Thyroid gland (tissue), 4 donors: ENCODE results near the gene HOXB7. TPM values are rescaled to one million over a fixed set of nuclear protein-coding genes. Genes with fewer than 3 reads are reported as not detected.

Experiments
- DNase-seq, 2 donors: peaks; one replicate each; pipeline ENCODE4 v3.0.0-alpha.2; 2019
- H3K27ac ChIP-seq, 3 donors: fragments of 200-600 bp; sonication (generic); 1 replicate in 2 of 3; 2 replicates in 1 of 3; pipeline ENCODE4 v1.5.1; 2016 to 2019; ENCODE audit warnings: mild to moderate bottlenecking in 1 of 3, moderate library complexity in 1 of 3
- H3K27me3 ChIP-seq: fragments of 200-600 bp; sonication (generic); one replicate; pipeline ENCODE4 v1.5.1; 2019
- H3K36me3 ChIP-seq, 2 donors: fragments of 200-600 bp; sonication (generic); one replicate each; pipeline ENCODE4 v1.5.1; 2016 to 2019
- H3K4me1 ChIP-seq, 2 donors: fragments of 200-600 bp; sonication (generic); one replicate each; pipeline ENCODE4 v1.5.1; 2017 to 2019
- H3K4me3 ChIP-seq, 3 donors: fragments of 200-600 bp; sonication (generic); replicated peaks in 1 of 3; 1 replicate in 2 of 3; 2 replicates in 1 of 3; pipeline ENCODE4 v1.5.1; 2016; ENCODE audit warnings: mild to moderate bottlenecking in 1 of 3
- H3K9me3 ChIP-seq: fragments of 200-600 bp; sonication (generic); one replicate; pipeline ENCODE4 v1.5.1; 2017
- POLR2A ChIP-seq, 2 donors: fragments of 450-650 bp; IDR thresholded peaks; one replicate each; pipeline ENCODE4 v1.6.1; 2017; ENCODE audit warnings: antibody characterized with exemption in 2 of 2, mild to moderate bottlenecking in 2 of 2, moderate library complexity in 1 of 2
- WGBS, 2 donors: methylation state at CpG; one replicate each; pipeline ENCODE4 v1.1.5; 2017; 5-methylcytosine and 5-hydroxymethylcytosine counted together
- intact Hi-C: fragments of 100-400 bp; cut with DNase I; formaldehyde crosslinking; loops from one replicate; pipeline ENCODE4 v1.15.1; 2023
- total RNA-seq, 4 donors: library from RNA; depleted of rRNA; stranded (reverse); fragments of >200 nt; gene quantifications; one replicate each; pipeline ENCODE4 v1.2.3, GENCODE V29; 2016
- TF ChIP-seq, protein P1 (sequence below), 6 experiments: fragments of 200-600 bp in 3 of 6; fragments of 450-650 bp in 3 of 6; sonication (generic) in 3 of 6; IDR thresholded peaks; one replicate each; pipeline ENCODE4 v1.5.1; 2016 to 2019; ENCODE audit warnings: antibody characterized with exemption in 6 of 6, mild to moderate bottlenecking in 2 of 6, inconsistent platforms in 1 of 6, moderate library complexity in 1 of 6

The HOXB7 gene
- total RNA-seq, 4 donors from 2014 or later: 1.0 to 2.8 (median 1.3) TPM; not detected in 1

- H3K27me3 ChIP-seq: peaks cover 77% of the 10 kb centered on the region
- no peaks in the 10 kb centered on the region for H3K9me3 ChIP-seq
- intact Hi-C loops: no loop called here
- WGBS, 2 donors: 10 to 23% methylated on average over 5 of the region's 5 CpGs
- no peaks in the 10 kb centered on the region for H3K36me3 ChIP-seq
- no peak overlapping the region for H3K4me3 ChIP-seq
- no peak for DNase-seq
- H3K4me1 ChIP-seq: peaks cover 14 to 20% of the 10 kb centered on the region in 2 donors
- H3K27ac ChIP-seq: no peak overlapping the region
- no peak for TF ChIP-seq POLR2A (IDR thresholded peaks at IDR 0.05)
- TF ChIP-seq, protein P1, sequence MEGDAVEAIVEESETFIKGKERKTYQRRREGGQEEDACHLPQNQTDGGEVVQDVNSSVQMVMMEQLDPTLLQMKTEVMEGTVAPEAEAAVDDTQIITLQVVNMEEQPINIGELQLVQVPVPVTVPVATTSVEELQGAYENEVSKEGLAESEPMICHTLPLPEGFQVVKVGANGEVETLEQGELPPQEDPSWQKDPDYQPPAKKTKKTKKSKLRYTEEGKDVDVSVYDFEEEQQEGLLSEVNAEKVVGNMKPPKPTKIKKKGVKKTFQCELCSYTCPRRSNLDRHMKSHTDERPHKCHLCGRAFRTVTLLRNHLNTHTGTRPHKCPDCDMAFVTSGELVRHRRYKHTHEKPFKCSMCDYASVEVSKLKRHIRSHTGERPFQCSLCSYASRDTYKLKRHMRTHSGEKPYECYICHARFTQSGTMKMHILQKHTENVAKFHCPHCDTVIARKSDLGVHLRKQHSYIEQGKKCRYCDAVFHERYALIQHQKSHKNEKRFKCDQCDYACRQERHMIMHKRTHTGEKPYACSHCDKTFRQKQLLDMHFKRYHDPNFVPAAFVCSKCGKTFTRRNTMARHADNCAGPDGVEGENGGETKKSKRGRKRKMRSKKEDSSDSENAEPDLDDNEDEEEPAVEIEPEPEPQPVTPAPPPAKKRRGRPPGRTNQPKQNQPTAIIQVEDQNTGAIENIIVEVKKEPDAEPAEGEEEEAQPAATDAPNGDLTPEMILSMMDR (IDR thresholded peaks at IDR 0.05): no peak
Observed at GRCh38 chr17:48628649-48629410, 18.0 kb upstream of the HOXB7 start.

- H3K36me3 ChIP-seq: no peaks in the 10 kb centered on the region
- H3K4me3 ChIP-seq: no peak overlapping the region
- no peaks in the 10 kb centered on the region for H3K9me3 ChIP-seq
- 15 to 20% methylated on average over 27 of the region's 27 CpGs for WGBS, 2 donors
- peaks cover 10 to 20% of the 10 kb centered on the region in 2 donors for H3K4me1 ChIP-seq
- peaks cover 72% of the 10 kb centered on the region for H3K27me3 ChIP-seq
- H3K27ac ChIP-seq: no peak overlapping the region
- intact Hi-C loops: no loop called here
- no peak for DNase-seq
- TF ChIP-seq, protein P1 (IDR thresholded peaks at IDR 0.05): no peak
- TF ChIP-seq POLR2A (IDR thresholded peaks at IDR 0.05): no peak
Observed at GRCh38 chr17:48627623-48628521, 17.1 kb upstream of the HOXB7 start.

DNA sequence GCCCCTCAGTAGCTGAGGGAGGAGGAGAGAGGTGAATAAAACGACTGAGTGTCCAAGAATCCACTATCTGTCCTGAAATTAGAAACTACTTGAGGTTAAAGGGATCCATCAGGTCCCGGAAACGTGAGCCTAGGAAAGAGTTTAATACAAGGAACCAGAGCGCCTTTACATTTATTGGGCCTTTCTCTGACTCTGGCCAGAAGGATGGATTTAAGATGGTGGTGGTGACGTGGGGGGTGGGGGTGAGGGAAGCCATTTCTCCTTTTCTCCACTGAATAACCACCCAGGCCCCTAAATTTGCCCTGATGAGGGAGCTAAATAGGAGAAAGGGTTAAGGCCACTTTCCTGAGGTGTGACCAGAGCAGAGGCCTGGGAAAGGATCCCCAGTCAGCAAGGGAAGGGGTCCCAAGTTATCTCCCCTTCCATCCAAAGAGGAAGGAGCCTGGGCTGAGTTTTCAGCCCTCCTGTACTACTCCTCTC lies 16.3 kb upstream of the HOXB7 start:
- no peaks in the 10 kb centered on the region for H3K9me3 ChIP-seq
- no peaks in the 10 kb centered on the region for H3K36me3 ChIP-seq
- no peak overlapping the region for H3K27ac ChIP-seq
- no peak overlapping the region for H3K4me3 ChIP-seq
- DNase-seq: no peak
- intact Hi-C loops: no loop called here
- H3K4me1 ChIP-seq: peaks cover 10 to 20% of the 10 kb centered on the region in 2 donors
- WGBS, 2 donors: 11 to 21% methylated on average over 5 of the region's 5 CpGs
- no peak for TF ChIP-seq POLR2A (IDR thresholded peaks at IDR 0.05)
- TF ChIP-seq, protein P1 (IDR thresholded peaks at IDR 0.05): no peak
- peaks cover 71% of the 10 kb centered on the region for H3K27me3 ChIP-seq

DNA sequence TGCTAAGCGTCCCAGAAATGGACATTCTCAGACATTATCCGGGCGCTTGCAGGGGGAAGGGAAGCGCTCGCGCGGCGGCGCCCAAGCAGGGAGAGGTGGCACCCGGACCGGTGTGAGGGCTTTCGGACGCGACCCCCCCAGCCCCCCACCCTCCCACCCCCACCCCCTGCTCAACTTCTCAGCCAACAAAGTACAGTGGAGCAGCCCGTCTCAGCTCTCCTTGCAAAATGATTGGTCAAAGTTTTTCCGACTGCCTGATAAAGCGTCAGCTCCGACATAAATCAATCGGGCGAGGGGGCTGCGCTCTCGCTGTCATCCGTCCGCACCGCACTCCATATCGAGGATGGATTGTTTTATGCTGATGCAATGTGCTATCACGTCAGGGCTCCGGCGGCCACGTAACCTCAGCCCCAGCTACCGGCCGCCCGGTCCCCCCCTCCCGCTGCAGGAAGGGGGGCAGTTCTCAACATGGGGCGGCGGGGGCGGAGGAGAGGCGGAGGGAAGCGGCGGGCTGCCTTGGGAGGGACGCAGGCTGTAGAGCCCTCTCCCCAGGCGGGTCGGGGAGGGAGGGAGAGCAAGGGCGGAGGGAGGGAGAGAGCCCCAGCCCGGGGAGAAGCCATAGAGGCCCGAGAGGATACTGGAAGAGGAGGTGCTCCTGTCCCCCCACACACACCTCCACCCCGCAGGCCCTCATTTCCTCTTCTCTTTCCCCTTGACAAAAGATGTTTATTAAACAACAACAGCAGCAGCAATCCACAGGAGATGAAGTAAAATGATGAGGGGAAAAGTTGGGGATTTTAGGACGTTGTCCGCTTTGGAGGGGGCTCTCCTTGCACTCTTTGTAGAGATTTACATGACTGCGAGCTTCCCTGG lies 15.7 kb upstream of the HOXB7 start, which contains the start of gene HOXB9:
HOXB9 (minus strand) TSS at position 114 of the 873 bp plus-strand sequence; CDS start at position 25, 89 bp downstream.
- 2 to 3% methylated on average over 10 to 27 of the region's 50 CpGs for WGBS, 2 donors
- H3K27me3 ChIP-seq: peaks cover 74% of the 10 kb centered on the region
- intact Hi-C loops: no loop called here

More for the DNA sequence above, 15.7 kb upstream of the HOXB7 start, which contains the start of gene HOXB9:
- Histone ChIP-seq H3K36me3 (no peaks in the 10 kb centered on the region), H3K9me3 (no peaks in the 10 kb centered on the region), H3K4me1 (peaks cover 10 to 20% of the 10 kb centered on the region in 2 donors), H3K4me3 (peak within 1 kb of the TSS in 1 of 3 donors; percentile 10), H3K27ac (no peak within 1 kb of the TSS)
- TF ChIP-seq POLR2A (IDR thresholded peaks at IDR 0.05): no peak
- TF ChIP-seq, protein P1 (IDR thresholded peaks at IDR 0.05): no peak
- DNase-seq: no peak
